NCI-H146 treated with DMSO at 0.1 percent for 48 hours (cell line): Measurements from ENCODE around the gene NXPE4.

Experiments
- DNase-seq: peaks from one replicate; lab custom pipeline; 2025; ENCODE audit not compliant: unreplicated experiment; lab: John Stamatoyannopoulos, UW

NXPE4 gene

DNA sequence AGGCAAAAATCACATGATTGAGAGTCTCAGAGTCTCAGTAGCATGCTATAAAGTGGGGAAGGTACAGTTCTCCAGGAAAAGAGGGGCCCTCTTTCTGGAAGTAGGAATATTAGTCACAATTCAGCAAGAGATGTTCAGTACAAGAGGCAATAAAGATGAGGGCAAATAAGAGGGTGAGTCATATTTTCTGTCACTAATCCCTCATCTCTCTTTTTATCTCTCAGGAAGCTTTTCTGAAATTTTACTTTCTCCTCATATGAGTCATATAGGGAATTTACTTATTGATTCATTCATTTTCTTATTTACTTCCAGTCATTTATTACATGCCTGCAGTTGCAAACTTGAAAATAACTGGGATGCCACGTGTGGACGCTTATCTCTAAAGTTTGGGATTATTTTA is 32.5 kb downstream of the NXPE4 start:
- no peak for DNase-seq

DNA sequence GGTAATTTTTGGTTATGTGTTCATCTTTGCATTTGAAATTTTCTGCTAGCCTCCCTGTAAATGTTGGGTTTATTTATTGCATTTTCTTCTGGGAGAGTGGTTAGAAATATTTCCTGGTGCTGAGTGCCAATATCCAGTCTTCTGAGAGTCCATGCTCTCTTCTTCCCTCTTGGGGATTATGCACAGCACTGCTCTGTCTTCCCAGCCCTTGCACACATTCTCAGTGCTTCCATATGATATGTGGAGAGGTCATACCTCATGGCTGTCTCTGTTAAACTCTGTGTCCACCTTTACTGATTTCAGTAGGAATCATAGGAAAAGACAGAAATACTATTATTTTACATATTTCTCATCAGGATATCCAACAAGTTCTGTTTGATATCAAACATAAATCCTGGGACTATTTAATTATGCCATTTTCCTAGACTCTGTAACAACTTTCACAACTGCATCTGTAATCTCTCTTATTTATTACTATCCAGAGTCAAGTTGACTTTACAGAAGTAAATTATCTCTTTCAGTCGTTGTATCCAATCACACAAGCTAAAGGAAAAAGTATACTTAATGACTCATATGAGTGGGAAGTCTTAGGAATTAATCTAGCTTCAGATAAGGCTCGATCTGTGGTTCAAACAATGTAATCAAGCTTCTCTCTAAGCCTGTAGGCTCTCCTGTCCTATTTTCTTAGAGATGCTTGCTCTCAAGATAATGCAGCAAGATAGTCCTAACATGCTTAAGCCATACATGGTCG is 33.2 kb downstream of the NXPE4 start:
- no peak for DNase-seq

DNA sequence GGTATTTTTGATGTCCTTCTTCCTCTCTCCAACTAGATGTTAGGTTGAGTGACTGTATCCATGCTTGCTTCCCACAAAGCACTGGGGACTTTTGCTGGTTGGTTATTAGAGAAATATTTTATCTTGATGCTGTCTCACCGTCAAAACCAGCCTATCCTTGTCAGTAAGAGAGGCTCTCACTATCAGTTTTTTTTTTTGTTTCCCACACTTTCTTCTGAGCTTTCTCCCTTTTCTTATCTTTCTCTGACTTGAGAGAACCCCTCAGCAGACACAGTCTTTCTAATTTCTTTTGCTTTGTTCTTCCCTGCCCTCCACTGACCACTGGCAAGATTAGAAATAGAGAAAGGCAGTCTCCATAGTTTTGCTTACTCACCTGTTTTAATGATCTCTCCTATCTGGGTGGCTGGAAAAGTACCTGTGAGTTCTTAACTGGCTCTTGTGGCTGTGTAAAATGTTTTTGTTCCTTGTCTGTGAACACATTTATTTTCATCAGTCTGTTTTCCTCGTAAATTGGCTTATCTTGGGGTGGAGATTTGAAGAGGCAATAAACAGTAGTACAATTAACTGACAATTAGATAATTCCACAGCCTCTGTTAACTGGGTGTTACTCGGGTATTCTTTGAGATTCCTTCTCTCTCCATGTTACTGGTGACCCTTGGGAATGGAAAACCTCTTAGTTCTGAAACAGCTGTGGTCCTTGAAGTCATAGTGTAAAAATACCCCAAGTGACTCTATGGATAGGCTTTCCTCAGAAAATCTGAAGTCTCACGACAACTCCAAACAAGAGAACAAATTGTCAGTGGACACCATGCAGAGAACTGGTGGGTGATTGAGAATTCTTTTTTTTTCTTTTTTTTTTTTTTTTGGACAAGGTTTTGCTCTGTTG is 35.9 kb downstream of the NXPE4 start, which contains the start of gene NXPE1:
TSS of gene NXPE1 (minus strand) at position 457 of the 886 bp plus-strand sequence. CDS start 8,680 bp downstream, outside the sequence.
- DNase-seq, result no peak

DNA sequence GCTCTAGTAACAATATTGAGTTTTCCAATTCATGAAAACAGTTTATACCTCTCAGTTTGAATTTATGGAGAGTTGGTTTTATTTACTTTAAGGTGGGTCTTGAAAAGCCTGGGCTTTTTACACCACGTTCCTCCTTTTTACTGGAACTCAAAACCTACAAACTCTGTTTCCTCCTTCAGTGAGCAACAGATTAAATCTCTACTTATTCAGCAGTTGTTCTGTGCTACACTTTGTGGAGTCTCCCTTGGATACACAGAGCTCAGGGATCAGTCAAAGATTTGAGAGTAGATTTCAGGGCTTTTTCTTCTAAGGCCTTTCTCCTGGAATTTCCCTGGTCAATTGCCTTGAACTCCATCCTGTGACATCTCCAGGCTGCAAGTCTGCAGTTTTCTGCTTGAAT is 39.5 kb downstream of the NXPE4 start:
- no peak for DNase-seq

DNA sequence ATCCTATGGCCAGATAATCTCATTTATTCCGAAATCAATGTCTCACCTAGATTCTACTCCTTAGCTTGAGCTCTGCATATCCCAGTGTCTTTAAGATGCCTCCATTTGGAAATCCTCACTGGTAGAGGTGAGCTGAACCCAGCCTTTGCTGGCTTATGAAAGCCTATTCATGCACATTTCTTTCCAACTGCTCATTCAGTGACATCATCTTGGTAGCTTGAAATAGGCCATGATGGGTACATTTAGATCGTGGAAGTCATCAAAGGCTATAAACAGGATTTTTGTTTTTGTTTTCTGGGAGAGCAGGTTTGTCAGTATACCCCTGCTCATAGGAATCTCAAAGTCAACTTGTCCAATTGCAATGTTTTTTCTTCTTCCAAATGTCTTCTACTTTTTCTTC is 41.9 kb downstream of the NXPE4 start:
- DNase-seq, result no peak

DNA sequence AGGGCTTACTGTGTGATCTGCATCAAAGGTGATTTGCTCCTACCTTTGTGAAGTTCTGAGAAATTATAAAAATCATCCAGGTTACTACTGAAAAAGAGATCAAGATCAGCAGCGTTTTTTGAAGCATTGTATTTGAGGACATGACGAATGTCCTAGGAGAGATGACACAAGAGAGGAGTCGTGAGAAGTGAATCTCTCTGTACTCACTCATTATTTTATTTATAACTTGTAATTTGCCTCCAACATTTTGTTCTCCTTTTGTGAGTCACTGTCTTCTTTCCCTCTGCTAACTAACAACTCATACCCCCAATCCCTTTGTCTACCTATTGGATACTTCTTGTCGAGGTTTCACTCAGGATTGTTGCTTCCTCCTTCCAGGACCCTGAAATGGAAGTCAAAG is 44.5 kb downstream of the NXPE4 start:
- DNase-seq, result no peak

DNA sequence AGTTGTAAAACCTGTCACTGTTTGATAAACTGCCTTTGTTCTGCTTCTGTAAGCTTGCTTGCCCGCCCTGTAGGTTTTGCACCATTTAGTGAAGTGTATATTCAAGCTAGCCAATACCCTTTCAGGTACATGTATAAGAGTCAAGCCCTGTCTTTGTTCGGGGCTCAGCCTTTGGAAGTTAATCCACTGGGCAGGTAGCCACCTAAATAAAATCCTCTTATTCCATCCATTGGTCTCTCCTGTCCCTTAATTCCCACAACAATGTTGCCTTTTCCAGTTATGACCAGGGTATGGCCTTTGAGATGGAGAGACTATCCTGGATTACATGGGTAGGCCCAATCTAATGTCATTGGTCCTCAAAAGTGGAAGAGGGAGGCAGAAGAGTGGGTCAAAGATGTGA is 69.9 kb downstream of the NXPE4 start:
- DNase-seq, result no peak

DNA sequence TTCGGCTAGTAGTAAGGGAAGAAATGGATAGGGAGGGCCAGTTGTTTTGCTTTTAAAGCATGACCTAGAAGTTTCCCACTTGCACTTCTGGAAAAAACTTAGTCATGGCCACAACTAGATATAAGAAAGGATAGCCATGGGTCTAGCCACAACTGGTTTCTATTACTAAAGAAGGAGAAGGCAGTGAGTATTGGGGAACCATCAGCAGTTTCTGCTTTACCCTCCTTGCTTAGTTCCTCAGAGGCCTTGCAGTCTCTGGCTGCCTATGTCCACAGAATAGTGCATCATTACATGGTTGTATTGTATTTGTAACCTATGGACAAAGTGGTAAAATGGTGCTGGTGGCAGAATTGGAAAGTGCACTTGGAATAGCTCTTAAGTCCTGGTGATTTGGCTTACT is 71.5 kb downstream of the NXPE4 start:
- no peak for DNase-seq

DNA sequence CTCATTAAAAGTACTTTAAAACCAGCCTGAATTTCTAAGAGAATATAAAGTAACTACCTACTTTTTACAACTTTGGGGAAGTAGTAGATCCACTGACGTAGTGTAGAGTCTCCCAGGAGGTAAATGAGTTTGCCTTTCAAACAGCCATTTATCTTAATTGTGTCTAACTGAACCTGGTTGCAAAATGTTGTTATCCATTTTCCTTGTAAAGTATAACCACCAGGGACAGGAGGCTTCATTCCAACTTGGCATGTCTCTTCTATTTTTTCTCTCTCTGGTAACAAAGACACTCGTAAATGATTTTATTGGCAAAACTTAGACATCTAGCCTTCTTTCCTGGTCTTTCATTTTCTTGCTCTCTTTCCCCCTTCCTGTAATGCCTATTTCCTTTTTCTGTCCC is 72.8 kb downstream of the NXPE4 start:
- no peak for DNase-seq
